MV-4-11 (cell line): ENCODE results near the gene ALKBH1.
"Not testable (repeated sequence)": the region's sequence is repeated elsewhere in the genome, so short reads cannot be mapped to it uniquely, and the experiment has no call there.

Source experiments
- DNase-seq: peaks from one replicate; lab custom pipeline; 2025; lab: John Stamatoyannopoulos, UW

Gene ALKBH1

GRCh38 chr14:77707724-77708408 lies at the start of gene ALKBH1, which contains the start of gene SLIRP:
Gene ALKBH1 (minus strand): TSS chr14:77708023. CDS start chr14:77708004, 19 bp downstream.
Gene SLIRP (plus strand): TSS chr14:77708103. CDS start chr14:77708112, 9 bp downstream.
- peak; percentile 82 for DNase-seq

- DNase-seq = no peak
Measured at GRCh38 chr14:77752799-77753516, 45.1 kb upstream of the ALKBH1 start.

- DNase-seq = no peak
Measured at GRCh38 chr14:77752266-77752665, 44.4 kb upstream of the ALKBH1 start.

GRCh38 chr14:77747425-77747824 lies 39.6 kb upstream of the ALKBH1 start:
- DNase-seq = not testable (repeated sequence)

- DNase-seq = no peak
Measured at GRCh38 chr14:77746064-77746702, 38.4 kb upstream of the ALKBH1 start.

GRCh38 chr14:77741438-77741837 lies 33.6 kb upstream of the ALKBH1 start:
- DNase-seq = no peak

- DNase-seq = no peak
Measured at GRCh38 chr14:77738559-77739250, 30.9 kb upstream of the ALKBH1 start.

- DNase-seq = no peak
Measured at GRCh38 chr14:77730976-77731497, 23.2 kb upstream of the ALKBH1 start.

- no peak for DNase-seq
Measured at GRCh38 chr14:77722301-77722700, 14.5 kb upstream of the ALKBH1 start.

- no peak for DNase-seq
Measured at GRCh38 chr14:77721437-77721836, 13.6 kb upstream of the ALKBH1 start.

- no peak for DNase-seq
Measured at GRCh38 chr14:77717608-77718305, 9.9 kb upstream of the ALKBH1 start.

GRCh38 chr14:77714926-77715325 lies 7.1 kb upstream of the ALKBH1 start:
- DNase-seq = peak; percentile 17

GRCh38 chr14:77710364-77710763 lies 2.5 kb upstream of the ALKBH1 start:
- DNase-seq = no peak

- no peak for DNase-seq
Measured at GRCh38 chr14:77709412-77709811, 1.6 kb upstream of the ALKBH1 start.

- DNase-seq = no peak
Measured at GRCh38 chr14:77708749-77709148, 926 bp upstream of the ALKBH1 start.

GRCh38 chr14:77707355-77707723 lies 484 bp downstream of the ALKBH1 start:
- peak; percentile 25 for DNase-seq

- no peak for DNase-seq
Measured at GRCh38 chr14:77691259-77691658, 16.6 kb downstream of the ALKBH1 start.

GRCh38 chr14:77682158-77682553 lies 25.7 kb downstream of the ALKBH1 start:
- no peak for DNase-seq

- DNase-seq = no peak
Measured at GRCh38 chr14:77681196-77682157, 26.3 kb downstream of the ALKBH1 start.

GRCh38 chr14:77674931-77675330 lies 32.9 kb downstream of the ALKBH1 start:
- no peak for DNase-seq
